Measurements from ENCODE around the gene B3GALNT2.

Gene B3GALNT2

DNA sequence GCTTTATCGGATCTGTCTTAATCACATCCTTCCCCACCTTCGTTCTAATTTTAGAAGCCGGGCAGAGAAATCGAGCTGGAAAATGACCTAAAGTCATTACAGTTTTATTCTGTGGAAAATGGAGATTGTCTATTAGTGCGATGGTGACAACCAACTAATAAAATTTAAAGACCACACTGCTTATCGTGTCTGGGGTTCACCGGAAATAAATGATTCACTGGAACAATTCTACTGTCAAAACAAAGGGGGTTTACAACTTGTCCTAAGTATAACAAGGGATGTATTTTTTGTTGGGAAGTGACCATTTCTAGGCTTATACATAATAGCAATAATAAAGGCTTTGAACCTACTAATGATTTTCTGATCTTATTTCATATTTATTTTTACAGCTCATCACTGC lies 55.6 kb downstream of the B3GALNT2 start:
- TF ChIP-seq EZH2phosphoT487 (conservative IDR thresholded peaks at IDR 0.05; ENCODE audit: low read length) (no peak), CTCF (IDR thresholded peaks at IDR 0.05; ENCODE audit: insufficient read depth, low read length, poor library complexity, severe bottlenecking) (no peak)
- H4K20me1 ChIP-seq (ENCODE audit: low read depth, low read length), result no peaks in the 10 kb centered on the region
- no peak overlapping the region for H3K4me2 ChIP-seq (ENCODE audit: low read depth, low read length, poor library complexity, severe bottlenecking)
- H3K9me3 ChIP-seq (ENCODE audit: insufficient read depth, low read length), result no peaks in the 10 kb centered on the region
- no peaks in the 10 kb centered on the region for H3K79me2 ChIP-seq (ENCODE audit: insufficient read depth, low read length)
- no peak overlapping the region for H3K27ac ChIP-seq (ENCODE audit: low read depth, low read length)
- H2AFZ ChIP-seq (ENCODE audit: low read depth, low read length, severe bottlenecking), result no peak overlapping the region
- H3F3A ChIP-seq (ENCODE audit: insufficient read depth), result no peaks in the 10 kb centered on the region
- no peak overlapping the region for H3K4me3 ChIP-seq (ENCODE audit: insufficient read depth, low read length, poor library complexity, severe bottlenecking)
- H3K36me3 ChIP-seq (ENCODE audit: low read length), result peaks cover 7% of the 10 kb centered on the region; the same call in 1 of the 2 replicates
- H3K9me2 ChIP-seq (replicated peaks; ENCODE audit: insufficient read depth, low read length), result no peaks in the 10 kb centered on the region
- H3K27me3 ChIP-seq (ENCODE audit: low read length), result no peaks in the 10 kb centered on the region
- no peak overlapping the region for H3K9ac ChIP-seq (ENCODE audit: low read length)

GRCh38 chr1:235442788-235443429 lies 61.3 kb downstream of the B3GALNT2 start:
- Histone ChIP-seq H3K9ac (ENCODE audit: low read length) (no peak overlapping the region), H3K4me3 (ENCODE audit: insufficient read depth, low read length, poor library complexity, severe bottlenecking) (no peak overlapping the region), H3F3A (ENCODE audit: insufficient read depth) (no peaks in the 10 kb centered on the region), H2AFZ (ENCODE audit: low read depth, low read length, severe bottlenecking) (no peak overlapping the region), H3K27ac (ENCODE audit: low read depth, low read length) (no peak overlapping the region), H3K4me2 (ENCODE audit: low read depth, low read length, poor library complexity, severe bottlenecking) (no peak overlapping the region), H3K27me3 (ENCODE audit: low read length) (no peaks in the 10 kb centered on the region), H3K9me2 (replicated peaks; ENCODE audit: insufficient read depth, low read length) (no peaks in the 10 kb centered on the region), H4K20me1 (ENCODE audit: low read depth, low read length) (no peaks in the 10 kb centered on the region), H3K9me3 (ENCODE audit: insufficient read depth, low read length) (no peaks in the 10 kb centered on the region), H3K79me2 (ENCODE audit: insufficient read depth, low read length) (no peaks in the 10 kb centered on the region), H3K36me3 (ENCODE audit: low read length) (0 out of 2 replicates have a peak, but pooled peaks cover 3% of the 10 kb centered on the region)
- TF ChIP-seq EZH2phosphoT487 (conservative IDR thresholded peaks at IDR 0.05; ENCODE audit: low read length) (no peak), CTCF (IDR thresholded peaks at IDR 0.05; ENCODE audit: insufficient read depth, low read length, poor library complexity, severe bottlenecking) (no peak)

GRCh38 chr1:235441159-235441685 lies 63.0 kb downstream of the B3GALNT2 start:
- Histone ChIP-seq H3K9me3 (ENCODE audit: insufficient read depth, low read length) (no peaks in the 10 kb centered on the region), H3K9me2 (replicated peaks; ENCODE audit: insufficient read depth, low read length) (no peaks in the 10 kb centered on the region), H3K27me3 (ENCODE audit: low read length) (no peaks in the 10 kb centered on the region), H4K20me1 (ENCODE audit: low read depth, low read length) (no peaks in the 10 kb centered on the region), H3K79me2 (ENCODE audit: insufficient read depth, low read length) (no peaks in the 10 kb centered on the region), H3K27ac (ENCODE audit: low read depth, low read length) (no peak overlapping the region), H3K4me2 (ENCODE audit: low read depth, low read length, poor library complexity, severe bottlenecking) (no peak overlapping the region), H3F3A (ENCODE audit: insufficient read depth) (no peaks in the 10 kb centered on the region), H3K36me3 (ENCODE audit: low read length) (peaks cover 4% of the 10 kb centered on the region; the same call in 1 of the 2 replicates), H3K4me3 (ENCODE audit: insufficient read depth, low read length, poor library complexity, severe bottlenecking) (no peak overlapping the region), H3K9ac (ENCODE audit: low read length) (no peak overlapping the region), H2AFZ (ENCODE audit: low read depth, low read length, severe bottlenecking) (no peak overlapping the region)
- TF ChIP-seq CTCF (IDR thresholded peaks at IDR 0.05; ENCODE audit: insufficient read depth, low read length, poor library complexity, severe bottlenecking) (no peak), EZH2phosphoT487 (conservative IDR thresholded peaks at IDR 0.05; ENCODE audit: low read length) (no peak)
